ENCODE data around the gene TMCC3.
"Not testable (repeated sequence)": the region's sequence is repeated elsewhere in the genome, so short reads cannot be mapped to it uniquely, and the experiment has no call there.

The TMCC3 gene

GRCh38 chr12:94633401-94633800 lies 17.0 kb downstream of the TMCC3 start:
- DNase-seq (ENCODE audit: low read depth), result no peak

GRCh38 chr12:94631058-94631457 lies 19.3 kb downstream of the TMCC3 start:
- no peak for DNase-seq (ENCODE audit: low read depth)

GRCh38 chr12:94628819-94629472 lies 21.4 kb downstream of the TMCC3 start:
- no peak for DNase-seq (ENCODE audit: low read depth)

GRCh38 chr12:94628369-94628768 lies 22.0 kb downstream of the TMCC3 start:
- DNase-seq (ENCODE audit: low read depth), result no peak

- peak; percentile 27 for DNase-seq (ENCODE audit: low read depth)
Observed at GRCh38 chr12:94625531-94625930, 24.8 kb downstream of the TMCC3 start.

- no peak for DNase-seq (ENCODE audit: low read depth)
Observed at GRCh38 chr12:94623161-94623920, 27.0 kb downstream of the TMCC3 start.

GRCh38 chr12:94622475-94622874 lies 27.9 kb downstream of the TMCC3 start:
- peak; percentile 42 for DNase-seq (ENCODE audit: low read depth)

GRCh38 chr12:94621662-94622359 lies 28.5 kb downstream of the TMCC3 start:
- peak; percentile 90 for DNase-seq (ENCODE audit: low read depth)

- no peak for DNase-seq (ENCODE audit: low read depth)
Observed at GRCh38 chr12:94620621-94621020, 29.7 kb downstream of the TMCC3 start.

GRCh38 chr12:94618995-94619695 lies 31.2 kb downstream of the TMCC3 start:
- peak; percentile 91 for DNase-seq (ENCODE audit: low read depth)

- DNase-seq (ENCODE audit: low read depth), result no peak
Observed at GRCh38 chr12:94617101-94617500, 33.3 kb downstream of the TMCC3 start.

GRCh38 chr12:94616203-94616729 lies 34.1 kb downstream of the TMCC3 start:
- DNase-seq (ENCODE audit: low read depth), result peak; percentile 66

- DNase-seq (ENCODE audit: low read depth), result peak; percentile 84
Observed at GRCh38 chr12:94615260-94616181, 34.8 kb downstream of the TMCC3 start.

GRCh38 chr12:94614288-94614721 lies 36.1 kb downstream of the TMCC3 start:
- peak; percentile 53 for DNase-seq (ENCODE audit: low read depth)

- DNase-seq (ENCODE audit: low read depth), result no peak
Observed at GRCh38 chr12:94609917-94610443, 40.4 kb downstream of the TMCC3 start.

- not testable (repeated sequence) for DNase-seq (ENCODE audit: low read depth)
Observed at GRCh38 chr12:94606810-94607209, 43.5 kb downstream of the TMCC3 start.

GRCh38 chr12:94604366-94604698 lies 46.0 kb downstream of the TMCC3 start:
- DNase-seq (ENCODE audit: low read depth), result no peak

- no peak for DNase-seq (ENCODE audit: low read depth)
Observed at GRCh38 chr12:94603434-94604365, 46.7 kb downstream of the TMCC3 start.

GRCh38 chr12:94602024-94602423 lies 48.3 kb downstream of the TMCC3 start:
- peak; percentile 88 for DNase-seq (ENCODE audit: low read depth)

- not testable (repeated sequence) for DNase-seq (ENCODE audit: low read depth)
Observed at GRCh38 chr12:94601307-94601706, 49.0 kb downstream of the TMCC3 start.

Data from amniotic epithelial cell (primary cell).